ENCODE measurements around the gene UBA7.

The UBA7 gene

GRCh38 chr3:49840388-49840787 lies 26.6 kb upstream of the UBA7 start:
- H3K79me2 ChIP-seq (ENCODE audit: insufficient read depth, low read length), result no peaks in the 10 kb centered on the region
- H2AFZ ChIP-seq (ENCODE audit: low read depth, low read length, severe bottlenecking), result no peak overlapping the region
- H3K9me2 ChIP-seq (replicated peaks; ENCODE audit: insufficient read depth, low read length), result no peaks in the 10 kb centered on the region
- TF ChIP-seq EZH2phosphoT487 (conservative IDR thresholded peaks at IDR 0.05; ENCODE audit: low read length) (no peak), CTCF (IDR thresholded peaks at IDR 0.05; ENCODE audit: insufficient read depth, low read length, poor library complexity, severe bottlenecking) (no peak)
- no peaks in the 10 kb centered on the region for H3F3A ChIP-seq (ENCODE audit: insufficient read depth)
- no peaks in the 10 kb centered on the region for H3K27me3 ChIP-seq (ENCODE audit: low read length)
- H3K9ac ChIP-seq (ENCODE audit: low read length), result no peak overlapping the region
- no peak overlapping the region for H3K27ac ChIP-seq (ENCODE audit: low read depth, low read length)
- H3K4me2 ChIP-seq (ENCODE audit: low read depth, low read length, poor library complexity, severe bottlenecking), result no peak overlapping the region
- no peaks in the 10 kb centered on the region for H4K20me1 ChIP-seq (ENCODE audit: low read depth, low read length)
- H3K4me3 ChIP-seq (ENCODE audit: insufficient read depth, low read length, poor library complexity, severe bottlenecking), result no peak overlapping the region
- H3K36me3 ChIP-seq (ENCODE audit: low read length), result no peaks in the 10 kb centered on the region
- no peaks in the 10 kb centered on the region for H3K9me3 ChIP-seq (ENCODE audit: insufficient read depth, low read length)

- Histone ChIP-seq H3K27ac (ENCODE audit: low read depth, low read length) (no peak overlapping the region), H3K79me2 (ENCODE audit: insufficient read depth, low read length) (no peaks in the 10 kb centered on the region), H3K27me3 (ENCODE audit: low read length) (no peaks in the 10 kb centered on the region), H3F3A (ENCODE audit: insufficient read depth) (no peaks in the 10 kb centered on the region), H3K9me3 (ENCODE audit: insufficient read depth, low read length) (no peaks in the 10 kb centered on the region), H3K36me3 (ENCODE audit: low read length) (no peaks in the 10 kb centered on the region), H4K20me1 (ENCODE audit: low read depth, low read length) (no peaks in the 10 kb centered on the region), H3K4me3 (ENCODE audit: insufficient read depth, low read length, poor library complexity, severe bottlenecking) (no peak overlapping the region), H3K9ac (ENCODE audit: low read length) (no peak overlapping the region), H3K9me2 (replicated peaks; ENCODE audit: insufficient read depth, low read length) (no peaks in the 10 kb centered on the region), H3K4me2 (ENCODE audit: low read depth, low read length, poor library complexity, severe bottlenecking) (no peak overlapping the region), H2AFZ (ENCODE audit: low read depth, low read length, severe bottlenecking) (no peak overlapping the region)
- TF ChIP-seq EZH2phosphoT487 (conservative IDR thresholded peaks at IDR 0.05; ENCODE audit: low read length), result no peak
- peak; percentile 91 for TF ChIP-seq CTCF (IDR thresholded peaks at IDR 0.05; ENCODE audit: insufficient read depth, low read length, poor library complexity, severe bottlenecking)
Measured at GRCh38 chr3:49839193-49839809, 25.5 kb upstream of the UBA7 start.

GRCh38 chr3:49831341-49831740 lies 17.6 kb upstream of the UBA7 start:
- Histone ChIP-seq H3K36me3 (ENCODE audit: low read length) (no peaks in the 10 kb centered on the region), H2AFZ (ENCODE audit: low read depth, low read length, severe bottlenecking) (no peak overlapping the region)
- no peak for TF ChIP-seq CTCF (IDR thresholded peaks at IDR 0.05; ENCODE audit: insufficient read depth, low read length, poor library complexity, severe bottlenecking)
- no peak for TF ChIP-seq EZH2phosphoT487 (conservative IDR thresholded peaks at IDR 0.05; ENCODE audit: low read length)

More at GRCh38 chr3:49831341-49831740, 17.6 kb upstream of the UBA7 start:
- Histone ChIP-seq H3K9me3 (ENCODE audit: insufficient read depth, low read length) (no peaks in the 10 kb centered on the region), H3K4me2 (ENCODE audit: low read depth, low read length, poor library complexity, severe bottlenecking) (no peak overlapping the region), H3K27ac (ENCODE audit: low read depth, low read length) (no peak overlapping the region), H3K4me3 (ENCODE audit: insufficient read depth, low read length, poor library complexity, severe bottlenecking) (no peak overlapping the region), H3K79me2 (ENCODE audit: insufficient read depth, low read length) (no peaks in the 10 kb centered on the region), H3K9me2 (replicated peaks; ENCODE audit: insufficient read depth, low read length) (no peaks in the 10 kb centered on the region), H4K20me1 (ENCODE audit: low read depth, low read length) (no peaks in the 10 kb centered on the region), H3K27me3 (ENCODE audit: low read length) (no peaks in the 10 kb centered on the region), H3F3A (ENCODE audit: insufficient read depth) (no peaks in the 10 kb centered on the region), H3K9ac (ENCODE audit: low read length) (no peak overlapping the region)

Data from SU-DHL-6 (cell line).